GM18868 (cell line): ENCODE results near the gene C14orf132.

Source experiments
- ATAC-seq: cut with Tn5 transposase; IDR thresholded peaks from one replicate; pipeline ENCODE4 v1.9.1; 2021; ENCODE audit warnings: mild to moderate bottlenecking, moderate library complexity; ENCODE audit not compliant: unreplicated experiment

The C14orf132 gene

DNA sequence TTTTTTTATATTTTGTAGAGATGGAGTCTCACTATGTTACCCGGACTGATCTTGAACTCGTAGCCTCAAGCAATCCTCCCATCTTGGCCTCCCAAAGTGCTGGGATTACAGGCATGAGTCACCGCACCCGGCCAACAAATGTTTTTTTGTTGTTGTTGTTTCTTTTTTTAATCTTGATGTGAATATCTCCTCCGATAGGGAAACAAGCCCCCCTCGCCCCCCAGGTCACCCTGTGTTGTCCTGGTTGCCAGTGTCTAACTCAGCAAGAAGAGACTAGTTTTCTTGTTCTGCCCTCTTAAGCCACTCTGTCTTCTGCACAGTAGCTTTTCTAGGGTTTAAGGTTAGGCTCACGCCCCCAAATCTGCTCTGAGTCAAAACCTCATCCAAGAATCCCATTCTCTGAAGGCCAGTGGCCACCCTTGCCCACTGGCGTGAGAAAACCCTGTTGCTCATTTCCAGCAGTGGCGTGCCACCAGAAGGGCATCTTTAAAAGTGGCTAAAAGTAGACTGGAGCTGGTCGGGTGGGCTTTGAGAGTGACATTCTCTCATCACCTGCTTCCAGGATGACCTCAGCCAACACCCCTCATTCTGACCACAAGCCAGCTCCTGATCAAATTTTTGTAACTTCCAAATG, 42.7 kb downstream of the C14orf132 start:
- ATAC-seq = no peak

DNA sequence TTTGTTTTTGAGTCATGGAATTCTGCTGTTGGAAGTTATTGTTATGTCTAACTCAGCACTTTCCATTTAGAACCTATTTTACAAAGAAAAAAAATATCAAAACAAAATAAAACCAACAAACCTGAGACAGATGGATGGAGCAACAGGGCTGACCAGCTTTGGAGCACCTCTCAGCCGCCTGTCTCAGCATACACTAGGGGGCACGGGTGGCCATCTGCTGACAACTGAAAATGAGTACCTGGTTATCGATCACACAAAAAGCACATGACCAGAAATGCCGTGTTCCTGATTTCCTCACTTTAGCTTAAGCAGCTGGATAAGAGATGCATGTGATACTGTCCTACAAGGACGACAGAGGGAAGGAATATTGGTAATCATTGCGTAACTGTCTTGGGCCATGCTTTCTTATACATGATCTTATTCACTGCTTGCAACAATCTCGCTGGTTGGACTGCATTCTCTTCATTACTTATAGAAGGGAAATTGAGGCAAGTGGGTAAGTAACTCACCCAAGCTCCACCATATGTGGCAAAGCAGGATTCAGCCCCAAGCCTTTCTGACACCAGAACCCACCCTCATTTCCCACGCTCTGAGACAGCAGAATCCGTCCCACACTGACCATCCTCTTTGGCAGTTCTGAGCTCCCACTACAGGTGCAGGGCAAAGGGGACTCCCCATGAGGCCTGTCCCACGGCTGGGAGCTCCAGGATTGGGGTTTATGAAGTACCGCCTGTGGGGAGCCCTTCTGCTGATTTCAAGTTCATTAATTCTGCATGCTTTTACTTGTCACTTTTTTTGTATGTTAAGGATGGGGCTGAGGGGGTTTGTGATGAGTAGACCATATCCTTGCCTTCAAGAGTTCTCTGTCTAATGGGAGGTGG, 43.5 kb downstream of the C14orf132 start:
- no peak for ATAC-seq

DNA sequence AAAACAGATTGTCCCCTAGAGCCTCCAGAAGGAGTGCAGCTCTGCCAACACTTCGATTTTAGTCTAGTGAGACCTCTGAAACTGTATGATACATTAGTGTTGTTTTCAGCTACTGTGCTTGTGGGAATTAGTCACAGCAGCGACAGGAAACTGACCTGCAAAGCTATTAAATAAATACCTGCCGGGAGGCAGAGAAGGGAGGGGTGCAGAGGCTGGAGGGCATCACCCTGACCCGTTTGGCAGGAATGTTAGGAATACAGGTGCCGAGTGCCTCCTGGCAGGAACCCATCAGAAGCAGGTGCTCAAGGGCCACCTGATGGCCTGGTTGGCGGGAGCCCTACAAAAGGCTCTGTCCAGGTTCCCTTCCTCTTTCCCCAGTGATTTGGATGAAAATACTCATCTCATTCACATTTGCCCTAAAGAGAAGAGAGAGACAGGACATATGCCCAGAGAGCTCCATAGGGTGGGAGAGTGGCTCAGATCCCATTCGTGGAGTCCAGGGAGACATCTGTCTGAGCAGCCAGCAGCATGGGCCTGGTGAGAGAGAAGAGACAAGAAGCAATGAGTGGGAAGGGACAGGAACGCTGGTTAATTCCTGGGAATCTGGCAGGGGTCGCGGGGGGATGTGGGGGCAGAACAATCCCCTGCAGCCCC, 44.6 kb downstream of the C14orf132 start:
- no peak for ATAC-seq

DNA sequence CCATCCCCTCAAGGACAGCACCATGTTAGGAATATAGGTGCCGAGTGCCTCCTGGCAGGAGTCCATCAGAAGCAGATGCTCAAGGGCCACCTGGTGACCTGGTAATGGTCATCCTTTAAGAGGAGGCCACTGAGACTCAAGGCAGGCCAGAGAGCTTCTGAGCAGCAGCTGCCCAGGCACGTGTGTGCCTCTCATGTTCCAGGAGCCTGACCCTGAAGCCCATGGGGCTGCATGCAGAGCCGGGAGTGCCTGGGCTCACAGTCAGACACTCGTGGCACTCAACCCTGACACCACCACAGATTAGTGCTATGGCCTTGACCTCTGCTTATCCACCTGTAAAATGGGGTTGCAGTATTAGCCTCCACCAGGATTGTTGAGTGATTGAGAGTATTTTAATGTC, 45.6 kb downstream of the C14orf132 start:
- ATAC-seq = no peak

DNA sequence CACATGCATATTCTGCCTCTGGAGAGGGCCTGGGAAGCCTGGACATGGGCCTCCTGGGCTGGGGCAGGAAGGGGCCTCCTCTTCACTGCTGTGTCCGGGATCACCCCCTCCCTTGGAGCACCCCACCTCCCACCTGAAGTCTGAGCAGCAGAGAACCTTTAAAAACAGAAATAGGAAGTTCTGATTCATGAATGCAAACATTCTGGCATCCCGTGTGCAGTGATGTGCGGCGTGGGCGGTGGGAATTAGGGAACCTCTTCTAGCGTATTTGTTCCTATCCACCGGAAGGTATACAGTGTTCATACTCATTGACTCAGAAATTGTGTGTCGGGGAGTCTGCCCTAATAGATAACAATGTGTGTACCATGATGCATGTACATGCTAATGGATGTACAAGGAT, 46.2 kb downstream of the C14orf132 start:
- no peak for ATAC-seq

DNA sequence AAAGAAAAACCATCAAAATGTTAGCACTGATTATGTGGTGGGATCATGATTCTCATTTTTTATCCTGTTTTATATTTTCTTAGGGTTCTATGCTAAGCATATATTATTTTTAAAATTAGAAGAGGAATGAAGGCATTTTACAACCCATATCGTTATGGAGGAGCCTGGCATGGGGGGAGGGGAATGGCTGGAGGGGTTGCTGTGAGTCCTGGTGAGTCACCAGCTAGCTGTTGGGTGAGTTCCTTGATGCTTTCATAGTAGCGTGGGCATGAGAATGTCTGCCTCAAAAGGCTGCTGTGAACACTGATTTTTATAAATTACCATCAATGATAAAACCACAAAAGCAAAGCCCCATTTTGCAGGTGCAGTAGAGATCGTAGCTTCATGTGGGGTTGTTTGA, 46.9 kb downstream of the C14orf132 start:
- ATAC-seq = no peak

DNA sequence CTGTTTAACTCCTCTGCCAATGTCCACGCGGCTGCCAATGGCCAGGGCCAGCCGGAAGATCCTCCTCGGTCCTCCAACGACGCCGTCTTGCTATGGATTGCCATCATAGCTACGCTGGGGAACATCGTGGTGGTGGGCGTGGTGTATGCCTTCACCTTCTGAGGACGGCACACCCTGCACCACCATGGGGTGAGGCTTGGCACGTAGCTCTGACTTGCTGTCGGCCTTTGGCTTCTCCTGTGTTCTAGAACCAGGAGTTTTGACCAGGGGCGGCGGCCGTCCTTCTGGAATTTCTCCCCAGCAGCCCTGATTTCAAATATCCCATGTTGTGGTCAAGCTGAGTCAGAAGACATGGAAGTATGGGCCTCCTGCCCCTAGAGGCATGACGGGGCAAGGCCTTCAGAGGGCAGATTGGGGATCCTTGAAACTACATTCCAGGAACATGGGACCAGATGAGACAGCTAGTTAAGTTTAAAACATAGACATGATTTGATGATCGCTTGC, 47.5 kb downstream of the C14orf132 start:
- ATAC-seq = no peak

DNA sequence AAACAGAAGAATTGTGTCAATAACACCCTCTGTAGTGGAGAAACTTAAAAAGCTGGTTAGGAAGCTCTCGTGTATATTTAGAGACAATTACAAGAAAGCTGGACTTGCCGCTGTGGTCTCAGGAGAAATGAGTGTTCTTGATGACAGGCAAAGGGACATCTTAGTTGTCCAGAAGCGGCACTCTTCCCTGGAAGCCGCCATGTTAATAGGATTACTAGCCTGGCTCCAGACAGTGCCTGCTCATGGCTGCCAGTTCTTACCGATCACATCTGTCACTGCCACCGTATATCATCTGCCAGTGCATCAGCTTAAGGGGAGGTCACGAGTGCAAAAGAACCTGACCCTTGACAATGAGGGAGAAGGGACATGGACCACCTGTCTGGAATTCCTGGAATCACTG, 48.9 kb downstream of the C14orf132 start:
- ATAC-seq = no peak

DNA sequence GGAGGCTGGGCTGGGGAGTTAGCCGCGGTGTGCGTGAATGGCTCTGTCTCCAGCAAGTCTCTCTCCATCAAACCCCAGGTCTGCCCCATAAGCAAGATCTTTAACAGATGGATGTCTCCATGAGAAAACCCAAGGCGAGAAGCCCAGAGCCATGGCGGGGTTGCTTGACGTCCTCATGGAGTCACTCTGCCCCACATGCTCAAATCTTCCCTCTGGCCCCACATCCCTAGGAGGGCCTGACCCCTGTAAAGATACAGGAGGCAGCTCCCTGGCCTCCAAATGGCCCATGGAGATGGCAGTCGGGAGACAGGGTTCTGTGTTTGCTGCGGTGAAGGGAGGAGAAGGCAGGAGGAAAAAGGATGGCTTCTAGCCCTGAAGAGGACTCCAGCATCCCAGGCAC, 49.3 kb downstream of the C14orf132 start:
- no peak for ATAC-seq

DNA sequence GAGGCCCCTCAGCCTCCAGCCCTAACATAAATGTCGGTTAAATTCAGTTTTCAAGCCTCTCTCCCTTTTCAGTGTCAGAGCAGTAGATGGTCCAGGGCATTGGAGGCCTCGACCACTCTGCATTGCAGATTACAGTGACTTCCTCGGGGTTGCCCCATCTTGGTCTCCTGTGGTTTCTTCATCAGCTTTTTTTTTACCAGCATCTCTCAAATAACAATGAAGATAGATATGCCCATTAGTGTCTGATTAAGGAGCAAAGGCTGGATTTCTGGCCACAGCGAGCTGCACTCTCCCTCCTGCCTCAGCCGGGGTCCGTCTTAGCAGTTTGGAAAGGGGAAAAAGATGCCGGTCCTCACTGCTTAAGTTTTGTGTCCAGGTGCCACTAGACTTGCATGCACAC, 49.7 kb downstream of the C14orf132 start:
- no peak for ATAC-seq

DNA sequence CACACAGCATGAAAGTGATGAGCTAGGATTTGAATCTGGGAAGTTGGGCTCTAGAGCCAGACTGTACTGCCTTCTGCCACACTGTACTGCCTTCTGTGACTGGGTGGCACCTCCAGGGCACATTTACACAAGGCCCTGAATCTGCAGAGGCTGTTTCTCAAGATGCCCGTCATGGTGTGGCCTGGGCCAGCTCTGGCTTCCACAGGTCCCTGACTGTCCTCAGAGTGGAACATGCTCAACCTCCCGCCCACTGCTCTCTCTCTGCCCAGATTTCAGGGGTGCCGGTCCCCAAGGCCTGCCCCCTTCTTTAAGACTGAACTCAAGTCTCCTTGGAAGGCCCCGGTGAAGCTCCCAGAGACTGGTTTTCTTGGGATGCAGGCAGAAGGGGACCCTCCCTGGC, 50.2 kb downstream of the C14orf132 start:
- no peak for ATAC-seq

DNA sequence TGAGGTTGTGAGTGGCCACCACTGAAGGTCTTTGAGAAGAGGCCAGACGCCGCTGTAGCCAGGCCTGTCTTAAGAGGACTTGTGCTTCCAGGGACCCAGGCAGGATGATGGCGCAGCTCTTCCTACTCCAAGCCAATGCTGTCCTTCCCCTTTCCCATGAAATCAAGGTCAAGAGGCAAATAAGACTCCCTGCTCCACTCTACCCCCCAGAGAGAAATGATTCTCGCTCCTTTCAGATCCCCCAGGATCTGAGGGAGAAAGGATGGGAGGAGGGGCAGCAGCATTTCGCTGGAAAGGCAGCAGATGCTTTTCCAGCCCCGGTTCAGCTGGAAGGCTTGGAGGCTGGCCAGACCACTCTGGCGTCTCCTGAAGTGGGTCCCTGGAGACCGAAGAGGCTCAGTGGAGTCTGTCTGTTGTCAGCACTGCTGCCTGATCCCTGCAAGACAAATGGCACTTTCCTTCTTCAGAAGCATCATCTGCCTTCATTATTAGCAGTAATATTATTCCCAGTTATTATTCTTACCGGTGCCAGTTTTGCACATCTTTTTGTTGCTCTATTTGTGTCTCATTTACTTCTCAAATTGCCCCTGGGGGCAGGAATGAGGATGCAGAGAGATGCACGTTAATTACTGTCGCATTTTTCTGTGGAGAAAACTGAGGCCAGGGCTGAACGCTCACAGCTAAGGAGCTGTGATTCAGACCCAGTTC, 51.4 kb downstream of the C14orf132 start:
- ATAC-seq = no peak

DNA sequence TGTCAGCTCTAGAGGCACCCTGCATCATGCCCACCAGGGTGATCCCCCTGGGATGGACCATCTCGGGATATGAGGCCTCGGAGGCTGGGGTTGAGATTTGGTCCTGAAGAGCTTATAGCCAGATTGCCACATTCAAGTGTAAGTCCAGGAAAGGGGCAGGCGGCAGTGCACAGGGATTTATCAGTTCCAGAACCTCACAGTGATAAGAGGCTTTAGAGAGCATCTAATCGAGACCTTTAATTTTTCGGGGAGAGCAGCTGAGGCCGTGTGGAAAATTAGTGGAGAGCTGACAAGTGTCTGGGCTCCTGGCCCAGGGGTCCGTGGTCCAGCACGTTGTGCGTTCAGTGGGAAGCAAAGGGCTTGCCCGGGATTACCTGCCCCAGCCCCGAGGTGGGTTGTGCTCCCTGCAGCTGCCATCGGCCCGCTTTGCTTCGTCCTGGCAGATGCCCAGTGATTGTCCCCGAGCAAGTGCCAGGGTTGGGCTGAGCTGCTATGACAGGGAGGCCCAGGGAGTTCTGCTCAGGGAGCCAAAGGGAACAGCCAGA, 52.1 kb downstream of the C14orf132 start:
- no peak for ATAC-seq

DNA sequence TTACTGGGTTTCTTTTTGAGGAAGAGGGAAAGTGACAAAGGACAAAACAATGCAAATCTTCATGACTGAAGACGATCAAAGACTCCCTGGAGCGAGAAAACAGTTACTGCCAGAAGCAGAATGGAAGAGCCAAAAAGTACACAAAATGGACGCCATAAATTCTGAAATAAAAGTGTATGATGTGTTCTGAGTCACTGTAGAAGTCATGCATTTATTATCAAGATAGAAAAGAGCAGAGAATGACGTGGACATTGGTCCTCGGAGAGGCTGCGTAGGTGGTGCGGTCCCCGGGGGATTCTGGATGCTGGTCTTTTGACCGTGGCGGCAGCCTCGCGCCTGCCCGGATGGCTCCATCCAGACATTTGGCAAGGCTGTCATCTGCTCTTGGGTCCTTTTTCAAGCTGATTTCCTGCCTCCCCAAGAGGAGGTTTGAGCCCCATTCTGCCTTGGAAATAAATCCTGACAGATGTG, 52.8 kb downstream of the C14orf132 start:
- no peak for ATAC-seq

DNA sequence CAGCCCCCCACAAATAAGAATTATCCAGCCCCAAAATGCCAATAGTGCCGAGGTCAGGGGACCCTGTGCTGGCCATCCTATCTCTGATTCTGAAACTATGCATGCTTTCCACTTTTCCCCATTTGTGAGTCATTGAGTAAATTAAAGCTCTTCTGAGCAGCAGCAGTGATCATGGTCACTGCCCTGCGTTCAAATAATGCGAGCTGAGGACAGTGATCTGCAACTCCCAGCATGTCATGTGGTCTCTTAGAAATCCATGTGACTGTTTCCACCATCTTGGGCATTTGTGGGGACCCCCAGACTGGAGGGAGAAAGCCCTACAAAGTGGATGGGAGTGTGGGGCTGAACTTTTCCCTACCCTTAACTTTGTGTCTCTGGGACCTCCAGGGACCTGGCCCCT, 53.8 kb downstream of the C14orf132 start:
- no peak for ATAC-seq

DNA sequence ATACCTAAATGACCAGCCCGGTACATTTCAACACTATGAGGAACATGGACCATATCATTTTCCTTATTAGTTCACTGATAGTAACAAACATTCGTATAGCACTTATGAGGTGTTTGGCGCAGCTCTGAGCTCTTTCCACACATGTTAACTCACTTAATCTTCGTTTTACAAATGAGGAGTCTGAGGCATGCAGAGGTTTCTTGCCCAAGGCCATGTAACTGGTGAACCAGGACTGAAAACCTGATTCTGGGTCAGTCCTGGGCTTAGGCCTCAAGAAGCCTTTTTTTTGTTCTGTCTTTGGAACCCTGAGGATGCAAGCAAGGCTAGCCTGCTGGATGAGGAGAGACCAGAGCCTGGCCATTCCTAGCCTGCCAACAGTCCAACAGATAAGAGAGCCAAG, 55.0 kb downstream of the C14orf132 start:
- no peak for ATAC-seq

DNA sequence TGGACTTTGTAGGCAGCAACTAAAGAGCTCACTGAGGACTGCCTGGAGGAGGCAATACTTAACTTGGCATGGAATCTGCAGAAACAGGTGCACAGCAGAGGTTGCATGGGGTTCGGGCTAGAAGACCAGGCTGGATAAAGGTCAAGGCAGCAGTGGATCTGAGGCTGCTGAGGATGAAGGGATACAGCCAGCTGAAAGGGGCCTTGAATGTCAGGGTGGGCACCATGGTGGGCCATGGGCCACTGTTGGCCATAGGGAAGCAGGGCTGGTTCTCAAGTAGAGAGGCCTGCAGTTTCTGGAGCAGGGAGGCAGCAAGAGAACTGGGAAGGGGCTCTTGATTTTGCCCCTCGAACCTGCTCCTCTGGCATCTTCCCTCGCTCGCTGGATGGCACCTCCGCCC, 55.5 kb downstream of the C14orf132 start:
- no peak for ATAC-seq

DNA sequence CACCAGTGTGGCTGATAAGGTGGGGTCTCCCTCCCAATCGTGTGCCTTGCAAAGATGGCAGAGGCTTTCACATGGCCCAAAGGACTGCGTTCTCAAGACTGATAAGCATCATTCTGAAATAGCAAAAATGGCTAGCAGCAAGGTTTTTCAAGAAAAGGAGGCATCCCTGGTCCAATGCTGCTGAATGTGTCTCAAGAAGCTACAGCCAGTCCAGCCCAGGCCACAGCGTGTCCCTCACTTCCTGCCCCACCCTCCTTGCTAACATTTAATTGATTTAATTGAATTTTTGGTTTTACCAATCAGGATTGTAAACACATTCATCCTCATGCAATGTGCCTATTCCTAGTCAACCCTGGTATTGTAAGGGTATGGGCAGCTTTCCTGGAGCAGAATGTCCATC, 55.9 kb downstream of the C14orf132 start:
- ATAC-seq = no peak

DNA sequence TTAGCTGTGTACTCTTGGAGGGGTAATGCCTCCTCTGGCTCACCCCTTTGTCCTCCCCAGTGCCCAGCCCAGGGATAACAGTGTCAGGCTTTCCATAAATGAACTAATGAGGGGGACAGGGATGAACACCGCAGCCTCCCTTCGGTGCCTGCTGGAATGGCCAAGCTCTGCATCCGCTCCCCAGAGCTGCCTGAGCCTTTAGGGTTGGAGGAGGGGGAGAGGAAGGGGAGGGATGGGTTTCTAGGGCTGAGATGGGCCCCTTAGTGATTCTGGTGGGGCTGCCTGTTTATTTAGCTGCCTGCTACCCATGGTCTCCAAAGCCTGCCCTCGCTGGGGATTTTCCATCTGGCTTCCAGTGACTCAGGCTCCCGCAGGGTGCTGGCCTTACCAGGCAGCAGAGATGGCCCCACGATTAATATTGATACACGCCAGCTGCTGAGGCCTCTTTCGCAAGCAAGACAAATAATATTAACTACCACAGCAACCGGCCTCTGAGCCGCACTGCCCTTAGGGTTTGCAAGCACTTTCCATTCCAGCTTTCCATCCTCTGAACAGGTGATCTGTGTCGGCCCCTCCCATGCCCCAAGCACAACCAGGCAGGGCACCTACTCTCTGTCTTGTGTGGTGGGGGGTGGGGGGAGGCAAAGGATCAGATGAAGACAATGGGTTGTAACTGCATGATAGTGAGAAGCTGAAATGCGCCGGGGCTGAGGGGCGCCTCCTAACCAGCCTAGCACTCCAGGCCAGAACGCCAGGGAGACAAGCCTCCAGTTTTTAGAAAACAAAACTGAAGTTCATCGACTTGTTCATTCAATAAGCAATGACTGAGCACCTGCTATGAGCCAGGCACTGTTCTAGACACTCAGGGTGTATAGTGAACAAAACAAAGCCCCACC, 56.7 kb downstream of the C14orf132 start:
- no peak for ATAC-seq
